ENCODE results near the gene COQ10A. TPM values are rescaled to one million over a fixed set of nuclear protein-coding genes. Genes with fewer than 3 reads are reported as not detected.
A peak's percentile ranks its signal among the peaks of the same experiment; 100 is the strongest.

Gene COQ10A
- polyA plus RNA-seq, 3 donors = 1.7 to 13.5 (median 2.0) TPM

DNA sequence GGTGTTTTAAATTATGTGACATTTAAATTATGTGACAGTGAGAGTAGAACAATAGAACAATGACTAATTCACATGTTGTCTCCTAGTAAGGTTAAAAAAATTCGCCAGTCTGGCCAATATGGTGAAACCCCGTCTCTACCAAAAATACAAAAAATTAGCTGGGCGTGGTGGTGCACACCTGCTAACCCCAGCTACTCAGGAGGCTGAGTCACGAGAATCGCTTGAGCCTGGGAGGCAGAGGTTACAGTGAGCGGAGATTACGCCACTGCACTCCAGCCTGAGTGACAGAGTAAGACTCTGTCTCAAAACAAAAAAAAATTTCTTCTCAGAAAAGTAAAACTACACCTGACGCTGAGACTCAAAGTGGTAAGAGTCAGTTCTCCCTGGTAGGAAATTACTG is 30.7 kb downstream of the COQ10A start:
- Mint-ChIP-seq H3K4me3 (no peak overlapping the region), H3K9me3 (no peaks in the 10 kb centered on the region), H3K27me3 (ENCODE audit: low read depth in 3 of 3) (peaks cover 0 to 2% (median 0%) of the 10 kb centered on the region in 3 donors), H3K27ac (peak overlapping the region in 5 of 7 donors; percentile 22 to 83 (median 73)), H3K36me3 (peaks cover 13 to 32% of the 10 kb centered on the region in 2 donors), H3K4me1 (peaks cover 51% of the 10 kb centered on the region)
- H4K20me1 ChIP-seq (ENCODE audit: insufficient read depth, low read length) = peaks cover 73% of the 10 kb centered on the region
- no peaks in the 10 kb centered on the region for H3K27me3 ChIP-seq (ENCODE audit: control insufficient read depth in 2 of 2, insufficient read depth in 2 of 2, low read length in 2 of 2)
- no peak overlapping the region for H3K4me3 ChIP-seq (replicated peaks in 1 of 3; ENCODE audit: low read depth in 2 of 3, low read length in 3 of 3)
- H3K4me1 ChIP-seq (ENCODE audit: control insufficient read depth in 1 of 2, insufficient read depth in 2 of 2, low read length in 2 of 2) = peaks cover 41 to 49% of the 10 kb centered on the region in 2 donors
- H3K9me3 ChIP-seq (replicated peaks in 1 of 2; ENCODE audit: control insufficient read depth in 1 of 2, insufficient read depth in 1 of 2, low read length in 2 of 2) = no peaks in the 10 kb centered on the region
- no peak for DNase-seq
- no peak overlapping the region for H3K9ac ChIP-seq (ENCODE audit: insufficient read depth, low read length, poor library complexity, severe bottlenecking)
- TF ChIP-seq, protein P1, sequence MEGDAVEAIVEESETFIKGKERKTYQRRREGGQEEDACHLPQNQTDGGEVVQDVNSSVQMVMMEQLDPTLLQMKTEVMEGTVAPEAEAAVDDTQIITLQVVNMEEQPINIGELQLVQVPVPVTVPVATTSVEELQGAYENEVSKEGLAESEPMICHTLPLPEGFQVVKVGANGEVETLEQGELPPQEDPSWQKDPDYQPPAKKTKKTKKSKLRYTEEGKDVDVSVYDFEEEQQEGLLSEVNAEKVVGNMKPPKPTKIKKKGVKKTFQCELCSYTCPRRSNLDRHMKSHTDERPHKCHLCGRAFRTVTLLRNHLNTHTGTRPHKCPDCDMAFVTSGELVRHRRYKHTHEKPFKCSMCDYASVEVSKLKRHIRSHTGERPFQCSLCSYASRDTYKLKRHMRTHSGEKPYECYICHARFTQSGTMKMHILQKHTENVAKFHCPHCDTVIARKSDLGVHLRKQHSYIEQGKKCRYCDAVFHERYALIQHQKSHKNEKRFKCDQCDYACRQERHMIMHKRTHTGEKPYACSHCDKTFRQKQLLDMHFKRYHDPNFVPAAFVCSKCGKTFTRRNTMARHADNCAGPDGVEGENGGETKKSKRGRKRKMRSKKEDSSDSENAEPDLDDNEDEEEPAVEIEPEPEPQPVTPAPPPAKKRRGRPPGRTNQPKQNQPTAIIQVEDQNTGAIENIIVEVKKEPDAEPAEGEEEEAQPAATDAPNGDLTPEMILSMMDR (IDR thresholded peaks at IDR 0.05) = no peak
- WGBS (ENCODE audit: insufficient coverage) = 82% methylated on average over 4 of the region's 8 CpGs
- intact Hi-C loops (cut with micrococcal nuclease) = no loop called here
- H3K4me2 ChIP-seq (replicated peaks; ENCODE audit: extremely low read depth, low read length, poor library complexity, severe bottlenecking) = no peak overlapping the region
- H3K36me3 ChIP-seq (replicated peaks in 1 of 2; ENCODE audit: control insufficient read depth in 1 of 2, insufficient read depth in 2 of 2, low read length in 2 of 2) = peaks cover 5 to 24% of the 10 kb centered on the region in 2 donors
- H3K79me2 ChIP-seq (ENCODE audit: insufficient read depth, low read length) = peaks cover 88% of the 10 kb centered on the region
- no peak overlapping the region for H2AFZ ChIP-seq (ENCODE audit: insufficient read depth, low read depth, low read length, poor library complexity, severe bottlenecking)
- H3K27ac ChIP-seq (ENCODE audit: low read depth in 1 of 2, low read length in 2 of 2) = peak overlapping the region in 1 of 2 donors; percentile 95

- H3K9me3 Mint-ChIP-seq = no peaks in the 10 kb centered on the region
- Histone ChIP-seq H3K27ac (ENCODE audit: low read depth in 1 of 2, low read length in 2 of 2) (peak overlapping the region in 1 of 2 donors; percentile 95), H3K79me2 (ENCODE audit: insufficient read depth, low read length) (peaks cover 73% of the 10 kb centered on the region), H3K9me3 (replicated peaks in 1 of 2; ENCODE audit: control insufficient read depth in 1 of 2, insufficient read depth in 1 of 2, low read length in 2 of 2) (no peaks in the 10 kb centered on the region), H3K36me3 (replicated peaks in 1 of 2; ENCODE audit: control insufficient read depth in 1 of 2, insufficient read depth in 2 of 2, low read length in 2 of 2) (peaks cover 4 to 22% of the 10 kb centered on the region in 2 donors), H3K4me2 (replicated peaks; ENCODE audit: extremely low read depth, low read length, poor library complexity, severe bottlenecking) (peak overlapping the region; percentile 99), H4K20me1 (ENCODE audit: insufficient read depth, low read length) (peaks cover 58% of the 10 kb centered on the region), H3K4me1 (ENCODE audit: control insufficient read depth in 1 of 2, insufficient read depth in 2 of 2, low read length in 2 of 2) (peaks cover 41 to 49% of the 10 kb centered on the region in 2 donors), H2AFZ (ENCODE audit: insufficient read depth, low read depth, low read length, poor library complexity, severe bottlenecking) (no peak overlapping the region), H3K9ac (ENCODE audit: insufficient read depth, low read length, poor library complexity, severe bottlenecking) (peak overlapping the region; percentile 94), H3K4me3 (replicated peaks in 1 of 3; ENCODE audit: low read depth in 2 of 3, low read length in 3 of 3) (peak overlapping the region in 2 of 3 experiments; percentile 61 to 84), H3K27me3 (ENCODE audit: control insufficient read depth in 2 of 2, insufficient read depth in 2 of 2, low read length in 2 of 2) (no peaks in the 10 kb centered on the region)
- peaks cover 10 to 31% of the 10 kb centered on the region in 2 donors for H3K36me3 Mint-ChIP-seq
- no peak for DNase-seq
- TF ChIP-seq, protein P1 (IDR thresholded peaks at IDR 0.05) = no peak
- H3K4me1 Mint-ChIP-seq = peaks cover 51% of the 10 kb centered on the region
- intact Hi-C loops (cut with micrococcal nuclease) = no loop called here
- WGBS (ENCODE audit: insufficient coverage) = no CpG with 5 or more reads among the region's 5 CpGs
- peaks cover 0 to 2% (median 0%) of the 10 kb centered on the region in 3 donors for H3K27me3 Mint-ChIP-seq (ENCODE audit: low read depth in 3 of 3)
- H3K27ac Mint-ChIP-seq = peak overlapping the region in 6 of 7 donors; percentile 94 to 97 (median 96)
- peak overlapping the region; percentile 93 to 98 for H3K4me3 Mint-ChIP-seq
Measured at GRCh38 chr12:56298828-56299227, 32.1 kb downstream of the COQ10A start.
